Activated CD4-positive, alpha-beta memory T cell treated with anti-CD3 and anti-CD28 coated beads, Interleukin-2, amount 10 ng/mL, durations not matched to agents 7 days and 5 days (primary cell): ENCODE measurements around the gene TENM4. TPM values are rescaled to one million over a fixed set of nuclear protein-coding genes. Genes with fewer than 3 reads are reported as not detected.

ENCODE experiments used
- CTCF ChIA-PET: fragments of 350-600 bp; sonication (Branson Sonifier 250); formaldehyde crosslinking; loops from one replicate; lab custom pipeline; 2021; ENCODE audit warnings: antibody characterized with exemption, inconsistent platforms; lab: Charles Lee
- POLR2A ChIA-PET: fragments of 350-600 bp; sonication (Branson Sonifier 250); formaldehyde crosslinking; loops from one replicate; lab custom pipeline; 2021; ENCODE audit warnings: antibody characterized with exemption; lab: Charles Lee
- DNase-seq: peaks from one replicate; pipeline ENCODE4 v3.0.0-alpha.2; 2020
- H3K27ac Mint-ChIP-seq: one replicate; pipeline ENCODE4 v1.8.0; 2021; ENCODE audit warnings: mild to moderate bottlenecking, mixed read lengths
- H3K27me3 Mint-ChIP-seq: one replicate; pipeline ENCODE4 v1.8.0; 2021; ENCODE audit warnings: mixed read lengths
- H3K36me3 Mint-ChIP-seq: one replicate; pipeline ENCODE4 v1.8.0; 2021; ENCODE audit warnings: low read depth, mixed read lengths
- H3K4me1 Mint-ChIP-seq: one replicate; pipeline ENCODE4 v1.8.0; 2021; ENCODE audit warnings: mixed read lengths
- H3K4me3 Mint-ChIP-seq: one replicate; pipeline ENCODE4 v1.8.0; 2021; ENCODE audit warnings: mild to moderate bottlenecking, mixed read lengths
- H3K9me3 Mint-ChIP-seq: one replicate; pipeline ENCODE4 v1.8.0; 2021; ENCODE audit warnings: mixed read lengths
- total RNA-seq, 2 experiments: library from RNA; stranded (reverse); gene quantifications; one replicate each; pipeline ENCODE4 v1.2.3, GENCODE V29; 2021

Gene TENM4
- total RNA-seq, 2 experiments from 2014 or later: not detected

- Mint-ChIP-seq H3K27ac (no peak overlapping the region), H3K36me3 (no peaks in the 10 kb centered on the region), H3K9me3 (no peaks in the 10 kb centered on the region), H3K27me3 (peaks cover 19% of the 10 kb centered on the region), H3K4me3 (no peak overlapping the region), H3K4me1 (no peaks in the 10 kb centered on the region)
- DNase-seq: no peak
- CTCF ChIA-PET: interaction anchor here (0.8 kb wide), 1 partner anchor 242 kb away, joined by 3 read pairs; no protein-coding TSS in a partner anchor
- POLR2A ChIA-PET: no interaction called here
Observed at GRCh38 chr11:78957476-78958245, 483.2 kb downstream of the TENM4 start.

DNA sequence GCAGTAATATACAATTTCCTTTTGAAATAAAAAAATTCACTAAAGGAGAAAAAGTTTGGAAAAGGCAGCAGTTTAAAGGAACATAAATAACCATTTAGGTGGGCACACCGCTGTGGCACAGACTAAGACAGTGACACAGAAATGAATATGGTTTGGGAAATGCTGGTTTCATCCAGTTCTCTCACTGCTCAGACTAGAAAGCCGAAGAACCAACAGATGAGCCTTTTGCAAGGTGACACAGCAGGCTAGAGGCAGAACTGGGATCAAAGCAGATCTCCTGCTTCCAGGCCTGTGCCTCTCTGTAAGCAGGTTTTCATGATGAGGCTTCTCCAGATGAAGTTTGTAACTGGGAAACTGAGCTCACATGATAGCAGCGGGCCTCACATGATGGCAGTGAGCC lies 486.1 kb downstream of the TENM4 start:
- H3K4me1 Mint-ChIP-seq: no peaks in the 10 kb centered on the region
- no peak overlapping the region for H3K4me3 Mint-ChIP-seq
- H3K27me3 Mint-ChIP-seq: peaks cover 5% of the 10 kb centered on the region
- ChIA-PET POLR2A (no interaction called here), CTCF (no interaction called here)
- no peaks in the 10 kb centered on the region for H3K36me3 Mint-ChIP-seq
- no peaks in the 10 kb centered on the region for H3K9me3 Mint-ChIP-seq
- DNase-seq: no peak
- H3K27ac Mint-ChIP-seq: no peak overlapping the region

DNA sequence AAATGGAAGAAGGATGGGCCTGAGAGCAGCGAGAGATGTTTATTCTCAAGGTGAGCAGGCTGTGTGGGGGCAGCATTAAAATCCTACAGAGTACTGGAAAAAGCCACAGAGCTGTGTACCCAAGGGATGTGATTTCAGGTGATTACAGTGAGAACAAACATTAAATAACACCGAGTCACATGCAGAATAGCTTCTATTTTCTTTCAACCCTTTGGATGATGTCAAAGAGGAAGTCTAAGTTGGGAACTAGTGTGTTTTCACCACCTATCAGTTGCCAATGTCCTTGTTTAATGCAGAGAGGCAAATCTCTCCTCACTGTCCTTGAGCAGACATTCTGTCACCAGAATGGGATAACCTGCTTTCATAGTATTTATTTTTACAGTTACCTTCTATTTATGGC lies 486.6 kb downstream of the TENM4 start:
- H3K4me1 Mint-ChIP-seq: no peaks in the 10 kb centered on the region
- H3K4me3 Mint-ChIP-seq: no peak overlapping the region
- no peak overlapping the region for H3K27ac Mint-ChIP-seq
- DNase-seq: no peak
- ChIA-PET POLR2A (no interaction called here), CTCF (no interaction called here)
- no peaks in the 10 kb centered on the region for H3K9me3 Mint-ChIP-seq
- H3K27me3 Mint-ChIP-seq: peaks cover 4% of the 10 kb centered on the region
- no peaks in the 10 kb centered on the region for H3K36me3 Mint-ChIP-seq

- H3K36me3 Mint-ChIP-seq: no peaks in the 10 kb centered on the region
- ChIA-PET CTCF (no interaction called here), POLR2A (no interaction called here)
- H3K4me1 Mint-ChIP-seq: no peaks in the 10 kb centered on the region
- H3K27me3 Mint-ChIP-seq: peaks cover 4% of the 10 kb centered on the region
- no peak overlapping the region for H3K4me3 Mint-ChIP-seq
- no peaks in the 10 kb centered on the region for H3K9me3 Mint-ChIP-seq
- DNase-seq: no peak
- no peak overlapping the region for H3K27ac Mint-ChIP-seq
Observed at GRCh38 chr11:78952890-78953289, 487.9 kb downstream of the TENM4 start.

GRCh38 chr11:78952175-78952574 lies 488.7 kb downstream of the TENM4 start:
- ChIA-PET POLR2A (no interaction called here), CTCF (no interaction called here)
- no peaks in the 10 kb centered on the region for H3K4me1 Mint-ChIP-seq
- peaks cover 4% of the 10 kb centered on the region for H3K27me3 Mint-ChIP-seq
- no peak overlapping the region for H3K27ac Mint-ChIP-seq
- H3K4me3 Mint-ChIP-seq: no peak overlapping the region
- no peak for DNase-seq
- no peaks in the 10 kb centered on the region for H3K9me3 Mint-ChIP-seq
- H3K36me3 Mint-ChIP-seq: no peaks in the 10 kb centered on the region

DNA sequence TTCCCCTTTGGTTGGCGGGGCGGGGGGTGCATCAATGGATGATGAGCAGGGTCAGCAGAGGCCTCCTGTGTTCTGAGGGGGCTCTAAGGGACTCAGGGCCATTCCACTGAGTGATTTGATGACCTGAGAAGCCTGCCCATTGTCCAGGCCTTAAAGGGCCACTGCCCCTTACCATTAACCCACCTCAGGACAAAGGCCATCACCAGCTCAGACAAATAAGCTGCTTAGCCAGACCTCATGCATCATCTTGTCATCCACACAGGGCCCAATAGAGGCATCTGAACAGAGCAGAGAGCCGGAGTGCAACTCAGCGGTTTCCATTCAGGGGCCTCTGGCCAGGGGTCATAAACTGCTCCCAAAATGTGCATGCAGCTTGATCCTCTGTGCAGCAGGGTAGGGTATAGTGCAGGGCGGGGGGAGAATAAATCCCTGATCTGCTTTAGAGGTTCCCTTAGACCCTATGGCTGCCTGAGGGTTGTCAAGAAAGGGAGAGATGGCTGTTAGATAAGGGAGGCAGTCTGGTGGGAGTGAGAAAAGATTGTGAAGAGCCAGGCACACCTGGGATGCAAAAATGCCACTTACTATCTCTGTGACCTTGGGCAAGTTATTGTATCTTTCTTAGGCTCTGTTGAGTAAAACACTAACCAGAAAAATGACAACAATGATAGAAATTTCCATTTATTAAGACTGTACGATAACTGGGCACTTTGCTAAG lies 490.7 kb downstream of the TENM4 start:
- CTCF ChIA-PET: no interaction called here

DNA sequence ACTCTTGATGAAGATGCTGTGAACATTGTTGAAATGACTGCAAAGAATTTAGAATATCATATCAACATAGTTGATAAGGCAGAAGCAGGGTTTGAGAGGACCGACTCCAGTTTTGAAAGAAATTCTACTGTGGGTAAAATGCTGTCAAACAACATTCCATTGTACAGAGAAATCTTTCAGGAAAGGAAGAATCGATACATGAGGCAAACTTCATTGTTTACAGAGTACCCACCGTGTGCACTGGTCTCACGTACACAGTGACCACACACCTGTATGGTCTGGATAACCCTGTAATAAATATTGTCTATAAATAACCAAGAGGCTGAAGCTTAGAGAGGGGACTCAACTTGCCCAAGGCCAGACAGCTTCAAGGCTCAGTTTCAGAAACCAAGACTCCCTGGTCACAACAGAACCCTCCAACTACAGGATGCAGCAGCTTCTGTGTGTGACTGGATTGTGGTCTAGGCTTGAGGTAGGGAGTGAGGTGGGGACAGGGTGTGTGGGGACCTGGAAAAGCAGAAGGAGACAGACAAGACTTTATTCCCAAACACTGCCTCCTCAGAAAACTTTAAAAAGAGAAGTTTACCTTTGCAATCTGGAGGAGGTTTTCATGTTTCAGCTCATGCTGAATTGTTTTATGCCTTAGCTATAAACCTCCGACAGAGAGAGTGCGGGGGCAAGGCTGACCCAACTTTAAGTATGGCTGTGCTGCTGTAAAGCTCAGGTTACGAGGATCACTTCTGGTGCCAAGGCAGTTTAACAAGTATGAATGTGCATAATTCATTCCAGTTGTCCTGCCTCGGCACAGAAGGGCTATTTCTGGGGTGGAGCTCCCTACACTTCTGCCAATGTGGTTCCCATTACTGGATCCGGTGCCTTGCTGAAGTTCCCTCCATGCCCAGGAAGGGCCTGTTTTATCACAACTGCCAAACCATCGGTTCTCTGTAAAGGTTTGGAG lies 493.6 kb downstream of the TENM4 start:
- Mint-ChIP-seq H3K4me3 (no peak overlapping the region), H3K27ac (no peak overlapping the region), H3K36me3 (no peaks in the 10 kb centered on the region), H3K27me3 (peaks cover under 1% of the 10 kb centered on the region), H3K9me3 (no peaks in the 10 kb centered on the region), H3K4me1 (no peaks in the 10 kb centered on the region)
- CTCF ChIA-PET: no interaction called here
- no peak for DNase-seq
- POLR2A ChIA-PET: no interaction called here

More for the DNA sequence above, 490.7 kb downstream of the TENM4 start:
- Mint-ChIP-seq H3K27me3 (peaks cover 2% of the 10 kb centered on the region), H3K36me3 (no peaks in the 10 kb centered on the region), H3K9me3 (no peaks in the 10 kb centered on the region), H3K4me1 (no peaks in the 10 kb centered on the region), H3K27ac (no peak overlapping the region), H3K4me3 (no peak overlapping the region)
- POLR2A ChIA-PET: no interaction called here
- no peak for DNase-seq

GRCh38 chr11:78943841-78944240 lies 497.0 kb downstream of the TENM4 start:
- no peak overlapping the region for H3K27ac Mint-ChIP-seq
- H3K27me3 Mint-ChIP-seq: peaks cover 7% of the 10 kb centered on the region
- H3K36me3 Mint-ChIP-seq: no peaks in the 10 kb centered on the region
- DNase-seq: no peak
- POLR2A ChIA-PET: no interaction called here
- CTCF ChIA-PET: no interaction called here
- no peaks in the 10 kb centered on the region for H3K4me1 Mint-ChIP-seq
- H3K9me3 Mint-ChIP-seq: no peaks in the 10 kb centered on the region
- no peak overlapping the region for H3K4me3 Mint-ChIP-seq

GRCh38 chr11:78943154-78943553 lies 497.7 kb downstream of the TENM4 start:
- H3K27me3 Mint-ChIP-seq: peaks cover 8% of the 10 kb centered on the region
- H3K27ac Mint-ChIP-seq: no peak overlapping the region
- ChIA-PET POLR2A (no interaction called here), CTCF (no interaction called here)
- DNase-seq: no peak
- no peaks in the 10 kb centered on the region for H3K36me3 Mint-ChIP-seq
- H3K4me3 Mint-ChIP-seq: no peak overlapping the region
- no peaks in the 10 kb centered on the region for H3K4me1 Mint-ChIP-seq
- no peaks in the 10 kb centered on the region for H3K9me3 Mint-ChIP-seq

DNA sequence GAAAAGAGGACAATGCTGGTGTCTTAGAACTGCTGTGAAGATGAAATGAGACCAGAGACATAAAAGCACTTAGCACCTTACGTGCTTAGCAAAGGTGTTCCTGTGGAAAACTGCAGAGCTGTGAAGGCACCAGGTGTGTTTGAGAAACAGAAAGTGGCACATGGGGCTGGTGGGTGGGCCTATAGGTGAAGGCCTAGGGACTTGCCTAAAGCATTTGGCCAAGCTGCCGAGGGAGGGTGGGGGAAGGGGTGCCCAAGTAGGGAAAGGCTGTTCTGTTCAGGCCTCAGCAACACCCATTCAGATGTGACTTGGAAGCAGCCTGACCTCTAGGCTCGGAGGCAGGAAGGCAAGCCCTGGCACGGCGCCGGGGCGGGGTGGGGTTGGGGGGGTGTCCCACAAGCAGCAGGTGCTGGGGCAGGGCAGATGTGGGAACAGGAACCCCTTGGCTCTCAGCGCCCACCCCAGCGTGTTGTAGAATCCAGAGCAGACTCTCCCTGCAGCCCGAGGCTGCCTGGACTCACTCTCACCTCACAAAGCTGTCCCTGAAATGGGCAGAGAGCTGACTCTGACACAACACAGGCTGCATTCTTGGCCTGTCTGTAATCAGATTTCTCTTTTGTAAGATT lies 499.5 kb downstream of the TENM4 start:
- H3K9me3 Mint-ChIP-seq: no peaks in the 10 kb centered on the region
- no peak overlapping the region for H3K4me3 Mint-ChIP-seq
- DNase-seq: no peak
- ChIA-PET CTCF (no interaction called here), POLR2A (no interaction called here)
- H3K36me3 Mint-ChIP-seq: no peaks in the 10 kb centered on the region
- H3K27me3 Mint-ChIP-seq: peaks cover 10% of the 10 kb centered on the region
- no peak overlapping the region for H3K27ac Mint-ChIP-seq
- no peaks in the 10 kb centered on the region for H3K4me1 Mint-ChIP-seq

- Mint-ChIP-seq H3K4me3 (no peak overlapping the region), H3K9me3 (no peaks in the 10 kb centered on the region), H3K36me3 (no peaks in the 10 kb centered on the region), H3K27me3 (peaks cover 10% of the 10 kb centered on the region), H3K27ac (no peak overlapping the region), H3K4me1 (no peaks in the 10 kb centered on the region)
- POLR2A ChIA-PET: no interaction called here
- no peak for DNase-seq
- CTCF ChIA-PET: no interaction called here
Observed at GRCh38 chr11:78940500-78941225, 500.2 kb downstream of the TENM4 start.

GRCh38 chr11:78938971-78939370 lies 501.9 kb downstream of the TENM4 start:
- no peak for DNase-seq

More at GRCh38 chr11:78938971-78939370, 501.9 kb downstream of the TENM4 start:
- Mint-ChIP-seq H3K27ac (no peak overlapping the region), H3K27me3 (peaks cover 10% of the 10 kb centered on the region), H3K36me3 (no peaks in the 10 kb centered on the region), H3K9me3 (no peaks in the 10 kb centered on the region), H3K4me1 (no peaks in the 10 kb centered on the region), H3K4me3 (no peak overlapping the region)
- POLR2A ChIA-PET: no interaction called here
- CTCF ChIA-PET: no interaction called here
